Stimulated activated CD4-positive, alpha-beta T cell treated with anti-CD3 and anti-CD28 coated beads, Interleukin-12 subunit alpha, Interleukin-12 subunit beta, amount 100 ng/mL, for 24 hours (primary cell): ENCODE measurements around the gene RTP3.

Source experiments
- DNase-seq, 2 experiments: peaks; one replicate each; pipeline ENCODE4 v3.0.0-alpha.2; 2020; ENCODE audit warnings: low read depth in 2 of 2

The RTP3 gene

DNA sequence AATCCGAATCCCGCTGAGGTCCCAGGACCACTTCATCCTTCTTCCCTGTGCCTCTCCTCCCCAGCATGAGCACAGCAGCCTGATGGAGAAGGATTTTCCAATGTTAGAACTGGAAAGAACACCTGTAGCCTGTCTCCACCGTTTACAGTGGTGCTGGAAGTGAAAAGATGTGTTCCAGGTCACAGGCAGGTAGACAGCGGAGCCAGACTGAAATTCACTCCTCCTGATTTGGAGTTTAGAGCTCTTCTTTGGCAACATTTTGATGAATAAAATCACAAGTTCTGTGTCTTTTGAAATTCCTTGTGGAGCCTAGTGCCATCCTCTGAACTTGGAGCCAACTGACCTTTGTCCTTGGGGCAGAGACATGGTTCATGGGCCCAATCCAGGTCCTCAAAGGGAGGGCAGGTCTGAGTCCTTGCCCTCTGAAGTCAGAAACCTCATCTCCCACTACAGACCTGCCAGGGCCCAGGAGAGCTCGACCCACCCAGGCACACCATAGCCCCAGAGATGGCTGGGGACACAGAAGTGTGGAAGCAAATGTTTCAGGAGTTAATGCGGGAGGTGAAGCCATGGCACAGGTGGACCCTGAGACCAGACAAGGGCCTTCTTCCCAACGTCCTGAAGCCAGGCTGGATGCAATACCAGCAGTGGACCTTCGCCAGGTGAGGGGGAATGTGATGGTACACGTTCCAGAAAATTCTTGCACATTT lies at the start of gene RTP3:
Gene RTP3, plus strand, starts transcription at position 421 of the 710 bp plus-strand sequence. Its CDS starts 87 bp downstream, at position 508.
- DNase-seq: no peak

DNA sequence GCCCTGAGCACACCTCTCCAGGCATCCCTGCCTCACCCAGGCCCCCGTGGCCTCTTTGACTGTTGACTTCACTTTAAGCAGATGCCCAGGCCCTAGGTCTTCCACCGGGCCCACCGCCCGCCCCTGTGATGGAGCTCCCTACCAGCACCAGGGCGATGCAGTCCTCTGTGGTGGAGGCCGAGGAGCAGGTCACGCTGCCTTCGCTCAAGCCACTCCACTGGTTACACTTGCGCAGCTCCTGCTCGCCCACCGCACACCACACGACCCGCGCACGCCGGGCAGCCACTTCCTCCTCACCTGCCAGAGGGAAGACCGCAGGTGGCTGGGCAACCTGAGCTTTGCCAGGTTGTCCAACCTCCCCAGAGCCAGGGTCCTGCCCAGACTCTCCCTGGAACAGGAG lies 49.1 kb upstream of the RTP3 start:
- no peak for DNase-seq

DNA sequence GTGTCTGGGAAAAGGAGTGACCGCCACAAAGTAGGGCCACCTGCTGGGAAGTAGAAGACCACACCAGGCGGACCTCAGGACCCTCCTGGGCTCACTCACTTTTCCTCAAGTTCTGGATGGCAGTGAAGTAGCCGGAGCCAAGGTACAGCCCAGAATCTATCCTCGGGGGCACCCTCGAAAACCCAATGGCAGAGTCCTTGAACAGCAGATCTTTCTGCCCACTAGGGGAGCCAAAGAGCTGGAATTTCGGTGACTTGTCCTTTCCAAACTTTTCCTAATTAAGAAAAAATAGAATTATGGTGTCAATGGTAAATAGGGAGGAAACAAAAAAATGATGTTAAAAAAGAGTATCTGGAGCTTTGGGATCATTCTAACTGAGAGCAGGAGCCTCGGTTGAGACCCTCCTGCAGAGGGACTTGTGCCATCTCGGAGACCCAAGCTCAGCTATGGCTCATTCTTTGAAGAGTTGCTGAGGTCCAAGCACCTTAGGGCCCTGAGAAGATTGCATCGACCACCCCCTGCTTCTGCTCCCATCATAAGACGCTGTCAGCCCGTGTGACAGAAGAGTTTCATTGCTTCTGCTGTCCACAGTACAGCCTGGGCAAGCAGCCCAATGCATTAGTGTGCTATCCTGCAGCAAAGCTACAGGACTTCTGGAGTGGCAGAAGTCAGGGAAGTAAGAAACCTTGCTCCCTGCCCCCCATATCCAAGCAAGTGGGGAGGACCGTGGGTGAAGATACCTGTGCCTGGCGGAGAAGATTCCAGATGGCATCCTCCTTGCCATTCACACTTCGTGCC lies 47.8 kb upstream of the RTP3 start:
- no peak for DNase-seq

GRCh38 chr3:46453526-46454208 lies 44.1 kb upstream of the RTP3 start:
- DNase-seq: no peak

DNA sequence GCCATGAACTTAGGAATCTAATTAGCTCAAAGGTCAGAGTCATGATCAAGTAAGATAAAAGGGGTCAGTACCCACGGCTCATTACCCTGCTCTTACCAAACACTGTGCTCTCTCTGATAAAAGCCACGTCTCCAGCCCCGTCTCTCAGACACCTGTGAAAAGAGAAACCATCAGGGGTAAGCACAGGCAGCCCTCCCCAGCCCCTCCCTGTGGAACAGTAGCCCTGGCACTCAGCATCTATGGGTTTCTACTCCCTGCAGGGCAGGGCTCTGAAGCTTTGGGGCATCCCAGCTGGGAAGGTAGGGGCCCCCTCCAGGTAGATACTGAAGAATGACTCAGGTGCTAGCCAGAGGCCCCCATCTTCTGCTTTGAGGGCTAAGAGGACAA lies 43.6 kb upstream of the RTP3 start:
- no peak for DNase-seq

DNA sequence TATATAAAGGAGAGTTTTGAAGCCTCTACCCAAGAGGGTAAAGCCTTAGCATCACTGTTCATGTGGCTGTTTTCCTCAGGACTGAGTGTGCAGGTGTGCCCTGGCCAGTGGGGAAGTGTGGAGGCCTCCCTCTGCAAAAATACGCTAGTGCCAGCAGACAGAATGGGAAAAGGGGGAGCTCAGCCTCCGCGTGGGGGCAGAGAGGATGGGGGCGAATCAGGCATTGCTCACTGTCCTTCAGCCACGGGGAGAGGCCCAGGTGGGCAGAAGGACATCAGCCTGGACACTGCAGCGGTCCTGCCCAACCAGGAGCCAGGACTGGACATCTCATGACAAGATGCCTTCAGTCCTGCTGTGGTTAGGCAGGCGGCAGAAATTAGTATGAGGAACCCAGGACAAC lies 43.2 kb upstream of the RTP3 start:
- no peak for DNase-seq

- no peak for DNase-seq
Observed at GRCh38 chr3:46455231-46456115, 42.3 kb upstream of the RTP3 start.

- DNase-seq: no peak
Observed at GRCh38 chr3:46456118-46456517, 41.7 kb upstream of the RTP3 start.

DNA sequence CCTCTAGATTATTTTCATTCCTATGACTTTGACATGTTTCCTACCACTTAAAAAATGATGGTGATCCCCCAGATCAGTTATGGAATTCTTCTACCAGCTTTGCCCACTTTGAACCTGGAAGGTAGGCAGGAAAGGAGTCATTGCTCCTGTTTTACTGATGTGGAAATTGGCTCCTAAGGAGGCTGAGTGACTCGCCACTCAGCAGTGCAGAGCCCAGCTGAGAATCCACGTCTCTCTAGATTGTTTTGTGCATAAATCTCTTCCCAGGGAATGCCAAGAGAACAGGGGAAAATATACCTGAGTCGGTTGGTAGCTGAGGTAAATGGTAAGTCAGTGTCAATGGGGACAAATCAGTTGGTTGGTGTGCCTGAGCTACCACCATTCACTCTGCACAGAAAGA lies 37.7 kb upstream of the RTP3 start:
- DNase-seq: no peak

DNA sequence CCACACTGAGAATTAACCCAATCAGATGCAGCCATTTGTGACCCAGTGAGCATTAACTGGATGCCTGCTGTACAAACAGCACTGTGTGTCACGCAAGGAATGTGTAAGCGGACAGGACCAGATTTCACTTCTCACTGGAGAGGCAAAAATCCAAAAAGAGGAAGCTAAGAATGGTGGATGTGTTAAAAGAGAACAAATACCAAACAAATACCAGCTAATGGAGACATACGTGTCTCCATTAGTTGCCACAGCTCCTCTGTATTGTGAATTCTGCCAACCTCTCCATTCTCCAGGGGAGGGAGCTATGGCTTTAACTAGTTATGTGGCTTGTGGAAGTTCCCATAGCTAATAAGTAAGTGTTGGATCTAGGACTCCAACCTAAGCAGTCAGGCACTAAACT lies 35.7 kb upstream of the RTP3 start:
- DNase-seq: no peak

DNA sequence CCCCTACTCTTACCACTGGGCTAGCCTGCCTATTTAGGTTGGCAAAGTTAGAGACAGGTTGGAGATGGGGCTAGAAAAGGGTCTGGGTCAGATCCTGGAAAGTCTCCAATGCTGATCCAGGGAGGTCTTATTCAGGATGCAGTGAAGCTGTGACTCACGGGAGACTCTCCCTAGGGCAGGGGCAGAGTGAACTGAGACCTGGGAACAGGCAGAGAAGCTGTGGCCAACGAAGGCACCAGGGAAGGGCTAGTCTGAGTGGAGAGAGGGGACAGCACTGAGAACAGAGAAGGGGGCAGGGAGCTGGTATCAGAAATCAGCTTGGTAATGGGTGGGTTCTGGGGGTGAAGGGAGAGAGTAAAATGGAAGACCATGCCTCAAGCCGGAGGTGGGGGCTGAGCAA lies 35.3 kb upstream of the RTP3 start:
- no peak for DNase-seq

DNA sequence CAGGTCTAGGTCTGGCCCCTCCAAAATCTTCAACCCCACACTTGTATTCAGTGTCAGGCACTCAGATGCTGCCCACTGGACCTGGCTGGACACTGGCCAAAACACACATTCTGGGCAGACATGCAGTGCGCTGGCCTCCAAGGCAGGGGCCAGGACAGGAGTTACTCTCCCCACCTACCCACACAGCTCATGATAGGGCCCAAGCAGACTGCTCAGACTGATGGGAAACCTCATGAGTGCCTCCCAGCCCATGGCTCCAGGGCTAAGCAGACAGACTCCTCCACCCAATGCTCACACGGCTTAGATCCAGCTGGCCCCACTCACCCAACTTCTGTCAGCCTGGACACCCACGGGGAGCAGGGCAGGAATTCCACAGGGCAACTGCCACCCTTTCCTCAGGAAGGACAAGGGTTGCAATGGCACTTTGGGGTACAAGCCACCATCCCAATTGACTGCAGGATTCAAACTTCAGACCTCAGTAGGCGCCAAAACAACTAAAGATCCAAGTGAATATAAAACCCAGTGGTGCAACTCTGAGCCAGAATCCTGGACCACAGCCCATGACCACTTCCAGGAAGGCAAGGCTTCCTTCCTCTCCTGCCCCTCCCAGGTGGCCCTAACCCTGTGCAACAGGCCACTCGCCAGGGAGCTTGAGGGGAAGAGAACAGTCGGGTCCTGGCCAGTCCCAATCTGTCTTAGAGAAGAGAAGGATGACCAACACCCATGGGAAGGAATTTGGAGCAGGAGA lies 34.5 kb upstream of the RTP3 start:
- DNase-seq: no peak

GRCh38 chr3:46463868-46464241 lies 33.9 kb upstream of the RTP3 start:
- no peak for DNase-seq

- no peak for DNase-seq
Observed at GRCh38 chr3:46464326-46465195, 33.2 kb upstream of the RTP3 start, which contains the start of gene LTF. Gene LTF (minus strand): TSS chr3:46464905. CDS start chr3:46464867, 38 bp downstream.

DNA sequence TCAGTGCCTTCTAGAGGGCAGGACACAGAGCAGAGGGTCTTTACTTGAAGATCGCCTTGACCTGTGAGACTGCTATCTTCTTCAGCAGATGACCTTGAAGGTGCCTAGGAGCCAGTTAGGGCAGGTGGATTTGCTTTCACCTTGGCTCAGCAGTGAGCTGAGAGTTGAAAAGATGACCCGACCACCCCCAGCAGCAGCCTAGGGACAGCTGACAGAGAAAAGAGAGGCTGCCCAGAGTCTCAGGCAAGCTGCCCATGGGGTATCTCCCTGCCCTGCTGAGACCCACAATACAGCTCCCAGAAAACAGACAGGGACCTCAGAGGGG lies 32.6 kb upstream of the RTP3 start:
- DNase-seq: no peak

GRCh38 chr3:46466273-46466672 lies 31.5 kb upstream of the RTP3 start:
- DNase-seq: no peak

- no peak for DNase-seq
Observed at GRCh38 chr3:46466871-46467403, 30.8 kb upstream of the RTP3 start.

- no peak for DNase-seq
Observed at GRCh38 chr3:46467562-46467961, 30.2 kb upstream of the RTP3 start.

- no peak for DNase-seq
Observed at GRCh38 chr3:46468753-46469600, 28.8 kb upstream of the RTP3 start.
